GM18508 (cell line): ENCODE data around the gene SLC25A45.
"Not testable (repeated sequence)": the region's sequence is repeated elsewhere in the genome, so short reads cannot be mapped to it uniquely, and the experiment has no call there.

ENCODE experiments used
- ATAC-seq: cut with Tn5 transposase; IDR thresholded peaks from one replicate; pipeline ENCODE4 v1.9.1; 2021; ENCODE audit warnings: moderate number of reproducible peaks; ENCODE audit not compliant: insufficient read depth, unreplicated experiment

Gene SLC25A45

DNA sequence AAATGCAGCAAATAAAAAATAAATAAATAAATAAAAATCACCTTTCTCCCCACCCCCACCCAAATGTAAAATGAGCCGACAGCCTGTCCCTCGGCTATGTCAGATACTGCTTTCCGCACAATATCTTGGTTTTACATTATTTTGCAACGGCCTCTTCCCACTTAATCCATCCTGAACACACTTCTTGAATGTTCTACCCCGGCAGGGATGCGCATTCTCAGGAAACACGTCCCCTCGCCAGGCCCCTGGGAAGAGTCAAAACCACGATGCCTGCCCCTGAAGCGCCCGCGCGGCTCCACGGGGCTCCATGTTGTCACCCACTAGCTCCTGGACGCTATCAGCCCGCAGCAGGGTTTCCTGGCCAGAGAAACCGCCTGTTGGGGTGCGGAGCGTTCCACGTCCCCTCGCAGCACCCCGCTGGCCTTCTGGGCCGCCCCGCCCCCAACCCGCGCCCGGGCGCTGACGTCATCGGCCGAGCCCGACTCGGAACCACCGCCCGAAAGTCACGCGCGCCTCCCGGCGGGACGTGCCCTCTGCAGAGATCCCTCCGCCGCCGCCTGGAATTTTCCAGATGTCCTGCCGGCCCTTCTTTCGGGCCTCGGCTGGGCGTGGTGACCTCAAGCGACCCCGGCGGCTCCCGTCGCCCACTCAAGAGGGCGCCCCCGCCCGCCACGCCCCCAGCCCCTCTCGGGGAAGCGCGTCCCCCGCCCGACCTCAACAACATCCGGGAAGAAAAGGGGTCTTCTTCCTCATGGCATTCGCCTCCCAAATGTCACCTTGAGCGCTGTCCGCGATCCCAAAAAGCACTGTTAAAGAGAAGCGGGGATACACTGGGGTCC is 39.6 kb upstream of the SLC25A45 start:
- no peak for ATAC-seq

DNA sequence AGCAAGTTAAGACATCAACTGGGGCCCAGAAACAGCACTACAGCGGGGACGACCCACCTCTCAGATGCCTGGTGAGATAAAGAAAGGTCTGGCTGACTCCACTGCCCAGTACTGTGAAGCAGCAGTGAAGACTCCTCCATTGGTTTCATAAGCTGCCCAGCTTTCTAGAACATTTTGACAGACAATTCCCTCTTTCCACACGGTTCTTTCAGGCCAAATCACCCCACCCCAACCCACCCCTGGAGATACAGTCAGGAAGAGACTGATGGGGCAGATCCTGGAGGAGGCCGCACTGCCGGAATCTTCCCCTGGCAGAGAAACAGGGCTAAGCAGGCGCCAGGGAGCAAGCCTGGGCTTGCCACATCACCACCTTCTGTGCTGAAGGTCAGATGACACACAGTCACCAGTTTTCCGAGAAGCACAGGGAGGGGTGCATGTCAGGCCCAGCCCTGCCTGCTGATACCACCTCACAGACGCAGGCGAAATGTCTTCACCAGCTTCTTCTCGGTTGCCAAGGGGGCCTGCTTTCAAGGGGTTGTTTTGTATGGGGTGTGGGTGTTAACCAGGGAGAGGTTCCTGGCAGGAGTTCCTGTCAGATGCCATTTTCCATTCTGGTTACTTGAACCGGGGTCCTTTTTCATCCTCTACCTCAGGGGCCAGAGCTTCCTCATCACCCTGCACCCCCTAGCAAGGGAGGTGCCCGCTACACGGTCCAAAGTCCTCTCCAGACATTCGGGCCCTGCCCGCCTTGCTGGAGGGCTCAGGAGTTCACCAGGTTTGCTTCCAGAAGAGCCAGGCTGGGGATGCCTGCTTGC is 38.7 kb upstream of the SLC25A45 start:
- no peak for ATAC-seq

DNA sequence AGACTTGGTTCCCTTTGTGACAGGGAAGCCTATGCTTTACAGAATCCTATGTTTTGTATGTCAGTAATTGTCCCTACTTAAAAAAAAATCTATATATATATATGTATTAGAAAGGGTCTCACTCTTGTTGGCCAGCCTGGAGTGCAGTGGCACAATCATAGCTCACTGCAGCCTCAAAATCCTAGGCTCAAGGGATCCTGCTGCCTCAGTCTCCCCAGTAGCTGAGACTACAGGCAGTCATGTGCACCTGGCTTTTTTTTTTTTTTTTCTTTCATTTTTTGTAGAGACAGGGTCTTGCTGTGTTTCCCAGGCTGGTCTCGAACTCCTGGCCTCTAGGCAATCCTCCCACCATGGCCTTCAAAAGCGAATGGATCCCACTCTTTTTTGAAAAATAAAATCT is 38.1 kb upstream of the SLC25A45 start:
- ATAC-seq: no peak

DNA sequence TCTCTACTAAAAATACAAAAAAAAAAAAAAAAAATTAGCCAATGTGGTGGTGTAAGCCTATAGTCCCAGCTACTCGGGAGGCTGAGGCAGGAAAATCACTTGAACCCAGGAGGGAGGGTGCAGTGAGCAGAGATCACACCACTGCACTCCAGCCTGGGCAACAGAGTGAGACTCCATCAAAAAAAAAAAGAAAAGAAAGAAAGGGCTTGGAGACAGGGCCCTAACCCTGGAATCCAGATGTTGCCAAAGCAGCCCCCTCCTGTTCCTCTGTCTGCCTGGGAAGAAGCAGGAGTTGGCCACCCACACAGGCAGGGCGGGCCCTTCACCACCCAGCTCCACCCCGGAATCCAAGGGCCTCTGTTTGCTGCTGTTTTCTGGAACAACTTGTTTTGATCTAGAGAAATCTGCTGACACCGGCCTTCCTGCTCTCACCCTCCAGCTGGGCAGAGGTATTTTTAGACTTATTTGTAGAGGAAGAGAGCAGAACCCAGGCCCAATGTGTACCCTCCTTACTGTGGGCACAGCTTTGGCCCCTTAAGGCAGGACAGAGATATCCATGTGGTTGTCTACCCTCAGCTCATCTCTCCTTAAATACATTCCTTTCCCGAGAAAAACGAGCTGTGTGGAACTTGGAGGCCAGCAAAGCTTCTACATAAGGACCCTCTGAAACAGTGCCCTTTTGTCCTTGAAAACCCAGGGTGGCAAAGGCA is 37.5 kb upstream of the SLC25A45 start:
- ATAC-seq: no peak

DNA sequence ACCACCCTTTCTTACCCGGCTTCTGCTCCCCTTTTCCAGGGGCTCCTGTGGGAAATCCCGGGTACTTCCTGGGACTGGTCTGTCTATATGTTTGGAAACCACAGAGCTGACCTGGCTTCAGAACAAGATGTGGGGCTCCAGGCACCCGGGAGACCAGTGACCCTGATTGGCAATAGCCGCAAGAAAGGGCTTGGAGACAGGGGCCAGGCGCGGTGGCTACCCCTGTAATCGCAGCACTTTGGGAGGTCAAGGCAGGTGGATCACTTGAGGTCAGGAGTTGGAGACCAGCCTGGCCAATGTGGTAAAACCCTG is 37.0 kb upstream of the SLC25A45 start:
- no peak for ATAC-seq

GRCh38 chr11:65418681-65419459 is 36.4 kb upstream of the SLC25A45 start:
- peak; percentile 20 for ATAC-seq

DNA sequence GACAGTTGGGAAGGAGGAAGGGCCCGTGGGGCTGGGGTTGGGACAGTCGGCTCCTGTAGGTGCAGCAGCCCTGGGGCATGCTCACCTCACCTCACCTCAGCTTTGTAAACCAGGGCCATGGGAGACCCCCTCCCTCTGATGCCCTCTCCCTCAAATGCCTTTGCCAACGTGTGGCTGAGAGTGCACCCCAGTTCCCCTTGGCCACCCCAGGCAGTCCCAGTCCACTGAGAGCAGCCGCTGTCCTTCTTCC is 35.9 kb upstream of the SLC25A45 start:
- ATAC-seq: no peak

DNA sequence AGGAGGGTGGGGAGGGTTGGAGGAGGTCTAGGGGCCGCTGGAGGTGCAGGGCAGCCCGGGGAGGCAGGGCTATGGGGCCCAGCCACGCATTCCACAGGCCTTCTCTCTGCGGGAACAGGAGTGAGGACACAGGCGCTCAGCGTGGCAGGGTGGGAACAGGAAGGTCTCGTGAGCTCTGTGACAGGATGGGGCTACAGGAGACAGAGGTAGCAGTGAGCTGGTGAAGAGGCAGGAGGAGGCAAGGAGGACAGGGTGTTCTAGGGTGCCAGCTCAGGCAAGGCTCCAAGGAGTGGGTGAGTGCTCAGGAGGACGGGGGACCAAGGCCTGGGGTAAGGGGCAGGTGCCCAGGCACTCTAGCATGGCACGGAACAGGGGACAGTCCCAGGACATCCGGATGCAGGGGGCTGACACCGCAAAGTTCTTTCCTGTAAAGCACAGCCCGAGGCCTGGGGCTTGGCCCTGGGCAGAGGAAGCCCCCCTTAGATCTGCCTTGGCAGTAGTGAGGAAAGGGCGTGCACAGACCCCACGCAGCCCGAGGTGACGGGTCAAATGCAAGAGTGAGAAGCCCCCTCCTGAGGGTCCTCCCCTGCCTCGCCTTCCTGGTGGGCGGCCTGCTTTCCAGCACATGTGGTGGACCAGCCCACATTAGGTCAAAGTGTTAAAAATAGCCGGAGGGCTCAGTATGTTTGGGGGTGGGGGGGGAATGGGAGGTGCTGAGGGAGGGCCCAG is 35.4 kb upstream of the SLC25A45 start:
- ATAC-seq: no peak

- ATAC-seq: no peak
Observed at GRCh38 chr11:65416841-65417701, 34.6 kb upstream of the SLC25A45 start.

GRCh38 chr11:65416341-65416824 is 33.9 kb upstream of the SLC25A45 start:
- no peak for ATAC-seq

- no peak for ATAC-seq
Observed at GRCh38 chr11:65415499-65416340, 33.3 kb upstream of the SLC25A45 start.

DNA sequence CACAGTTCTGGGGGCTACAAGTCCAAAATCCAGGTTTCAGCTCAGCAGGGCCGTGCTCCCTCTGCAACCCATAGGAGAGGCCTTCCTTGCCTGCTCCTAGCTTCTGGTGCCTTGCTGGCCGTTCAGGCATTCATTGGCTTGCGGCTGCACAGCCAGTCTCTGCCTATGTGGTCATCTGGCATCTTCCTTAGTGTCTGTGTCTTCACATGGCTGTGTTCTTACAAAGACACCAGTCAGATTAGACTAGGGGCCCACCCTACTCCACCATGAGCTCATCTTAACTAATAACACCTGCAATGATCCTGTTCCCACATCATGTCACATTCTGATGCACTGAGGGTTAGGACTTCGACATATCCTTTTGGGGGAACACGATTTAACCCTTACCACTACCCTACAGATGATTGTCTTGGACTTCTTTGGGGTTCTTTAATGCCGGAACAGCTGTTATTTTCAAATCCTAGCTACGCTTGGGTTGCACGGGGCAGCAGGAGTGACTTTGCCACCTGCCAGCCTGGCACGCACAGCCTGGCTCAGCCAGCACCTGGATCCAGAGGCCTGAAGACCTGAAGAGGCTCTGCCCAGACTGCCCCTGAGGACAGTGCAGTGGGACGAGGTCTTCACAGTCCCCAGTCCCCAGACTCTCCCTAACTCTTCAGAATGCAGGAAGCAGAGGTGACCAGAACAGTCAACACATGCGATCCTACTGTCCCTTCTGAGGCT is 32.5 kb upstream of the SLC25A45 start:
- ATAC-seq: no peak

DNA sequence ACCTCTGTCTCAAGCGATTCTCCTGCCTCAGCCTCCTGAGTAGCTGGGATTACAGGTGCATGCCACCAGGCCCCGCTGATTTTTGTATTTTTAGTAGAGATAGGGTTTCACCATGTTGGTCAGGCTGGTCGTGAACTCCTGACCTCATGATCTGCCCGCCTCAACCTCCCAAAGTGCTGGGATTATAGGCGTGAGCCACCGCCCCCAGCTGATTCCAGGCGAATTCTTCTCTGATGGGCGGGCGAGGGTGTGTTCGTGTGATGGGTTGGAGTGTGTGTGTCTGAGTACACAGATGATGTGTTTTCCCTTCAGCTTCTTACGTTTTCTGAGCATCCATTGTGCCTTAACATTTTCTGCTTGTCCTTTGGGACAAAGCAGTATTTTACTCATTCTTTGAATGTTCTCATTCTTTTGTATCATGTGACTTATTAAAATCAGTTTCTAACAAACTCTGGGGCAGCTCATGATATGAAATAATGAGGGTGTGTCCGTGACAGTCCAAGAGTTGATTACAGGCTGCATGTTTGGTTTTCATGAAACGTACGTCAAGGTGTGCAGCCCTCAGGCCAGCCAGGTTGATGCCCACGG is 30.7 kb upstream of the SLC25A45 start:
- ATAC-seq: not testable (repeated sequence)

GRCh38 chr11:65412271-65413076 is 30.0 kb upstream of the SLC25A45 start:
- no peak for ATAC-seq

GRCh38 chr11:65411681-65412070 is 29.2 kb upstream of the SLC25A45 start:
- no peak for ATAC-seq

GRCh38 chr11:65410936-65411680 is 28.7 kb upstream of the SLC25A45 start:
- no peak for ATAC-seq
